Right lobe of liver (tissue), 6 donors: ENCODE data around the gene MKLN1. TPM values are rescaled to one million over a fixed set of nuclear protein-coding genes. Genes with fewer than 3 reads are reported as not detected.
A peak's percentile ranks its signal among the peaks of the same experiment; 100 is the strongest.

Experiments
- ATAC-seq, 4 donors: fragments of 200-7000 bp; cut with Tn5 transposase; one replicate each; pipeline ENCODE4 v1.9.1; 2020; ENCODE audit warnings: mild to moderate bottlenecking in 4 of 4, moderate library complexity in 4 of 4
- DNase-seq, 3 donors: peaks; one replicate each; pipeline ENCODE4 v3.0.0-alpha.2; 2020
- H3K27ac ChIP-seq, 3 donors: fragments of 200-600 bp; one replicate each; pipeline ENCODE4 v1.8.0; 2022
- H3K27me3 ChIP-seq, 2 donors: fragments of 200-600 bp; one replicate each; pipeline ENCODE4 v1.8.0; 2022
- H3K36me3 ChIP-seq, 4 donors: fragments of 200-600 bp; sonication (generic) in 1 of 4; one replicate each; pipeline versions ENCODE4 v1.5.1 to v1.8.0; 2017 to 2022; ENCODE audit warnings: control low read depth in 1 of 4
- H3K4me1 ChIP-seq, 4 donors: fragments of 200-600 bp; sonication (generic) in 1 of 4; one replicate each; pipeline versions ENCODE4 v1.5.1 to v1.8.0; 2017 to 2022; ENCODE audit warnings: control low read depth in 1 of 4
- H3K4me3 ChIP-seq, 3 donors: fragments of 200-600 bp; one replicate each; pipeline ENCODE4 v1.8.0; 2022
- H3K9me3 ChIP-seq, 4 donors: fragments of 200-600 bp; sonication (generic) in 1 of 4; one replicate each; pipeline versions ENCODE4 v1.5.1 to v1.8.0; 2017 to 2022; ENCODE audit warnings: control low read depth in 1 of 4
- CTCF ChIP-seq, 4 donors: fragments of 200-600 bp in 3 of 4; fragments of 450-650 bp in 1 of 4; IDR thresholded peaks; one replicate each; pipeline versions ENCODE4 v1.5.1 to v1.8.0; 2016 to 2022; ENCODE audit warnings: antibody characterized with exemption in 4 of 4, mild to moderate bottlenecking in 2 of 4
- POLR2A ChIP-seq: fragments of 450-650 bp; IDR thresholded peaks from one replicate; pipeline ENCODE4 v1.6.1; 2017; ENCODE audit warnings: antibody characterized with exemption, mild to moderate bottlenecking
- WGBS: methylation state at CpG from one replicate; pipeline ENCODE4 v1.1.6; 2018; ENCODE audit warnings: low coverage, low lambda C conversion rate; ENCODE audit not compliant: insufficient coverage; ENCODE audit errors: missing lambda C conversion rate; 5-methylcytosine and 5-hydroxymethylcytosine counted together
- intact Hi-C, 2 donors: fragments of 100-400 bp; cut with DNase I; formaldehyde crosslinking; loops; one replicate each; pipeline versions ENCODE4 v1.11.2 to v1.14.1; 2022
- total RNA-seq, 6 experiments: library from RNA; depleted of rRNA in 2 of 6; stranded (reverse); fragments of >200 nt in 2 of 6; fragmentation: NEBNext Ultra II Directional in 3 of 6; extraction: Animal tissue kit (Norgen Biotek cat#: 25700) in 3 of 6; gene quantifications; one replicate each; pipeline versions ENCODE4 v1.1.0 to v1.2.4, GENCODE V29; 2016 to 2023
- donor health status: DM: no; HTN: yes; CAD: no.
- donor health status: DM: no; HTN: no; CAD: no.
- donor health status: DM: no; HTN: no; CAD: no.
- donor health status: DM: no; HTN: yes; CAD: no.
- donor health status: DM: no; HTN: yes; CAD: no.

The MKLN1 gene
- total RNA-seq, 6 experiments from 2014 or later, result 24.0 to 39.6 (median 35.1) TPM

- peaks cover 0 to 40% (median 9%) of the 10 kb centered on the region in 4 donors for H3K4me1 ChIP-seq
- H3K36me3 ChIP-seq, result no peaks in the 10 kb centered on the region
- intact Hi-C loops, result no loop called here
- no peaks in the 10 kb centered on the region for H3K9me3 ChIP-seq
- WGBS, result 80% methylated on average over 2 of the region's 2 CpGs
- ATAC-seq (no peak), DNase-seq (no peak)
- no peak overlapping the region for H3K27ac ChIP-seq
- TF ChIP-seq CTCF (IDR thresholded peaks at IDR 0.05) (no peak), POLR2A (no peak)
- H3K27me3 ChIP-seq, result no peaks in the 10 kb centered on the region
- no peak overlapping the region for H3K4me3 ChIP-seq
These were observed 166.5 kb downstream of the MKLN1 start for GRCh38 chr7:131494182-131494581.

GRCh38 chr7:131495669-131496498 lies 168.2 kb downstream of the MKLN1 start:
- 98% methylated on average over 7 of the region's 7 CpGs for WGBS
- Histone ChIP-seq H3K4me3 (no peak overlapping the region), H3K27me3 (no peaks in the 10 kb centered on the region), H3K36me3 (no peaks in the 10 kb centered on the region), H3K9me3 (no peaks in the 10 kb centered on the region), H3K27ac (no peak overlapping the region), H3K4me1 (peaks cover 0 to 41% (median 9%) of the 10 kb centered on the region in 4 donors)
- intact Hi-C loops, result no loop called here
- TF ChIP-seq CTCF (IDR thresholded peaks at IDR 0.05) (no peak), POLR2A (no peak)
- ATAC-seq (no peak), DNase-seq (no peak)

GRCh38 chr7:131497454-131497853 lies 169.8 kb downstream of the MKLN1 start:
- H3K27ac ChIP-seq, result peak overlapping the region in 2 of 3 donors; percentile 76 to 79
- no peak for TF ChIP-seq POLR2A
- TF ChIP-seq CTCF (IDR thresholded peaks at IDR 0.05), result no peak

GRCh38 chr7:131498237-131498885 lies 170.7 kb downstream of the MKLN1 start:
- Histone ChIP-seq H3K27ac (peak overlapping the region in 2 of 3 donors; percentile 76 to 79), H3K36me3 (no peaks in the 10 kb centered on the region), H3K27me3 (no peaks in the 10 kb centered on the region), H3K4me1 (peaks cover 0 to 37% (median 13%) of the 10 kb centered on the region in 4 donors), H3K4me3 (peak overlapping the region in 1 of 3 donors; percentile 6), H3K9me3 (no peaks in the 10 kb centered on the region)
- DNase-seq (no peak), ATAC-seq (peak; percentile 74 to 78 (median 76))
- intact Hi-C loops, result no loop called here
- WGBS, result 32% methylated on average over 3 of the region's 4 CpGs
- TF ChIP-seq POLR2A (no peak), CTCF (IDR thresholded peaks at IDR 0.05) (no peak)

More at GRCh38 chr7:131497454-131497853, 169.8 kb downstream of the MKLN1 start:
- Histone ChIP-seq H3K36me3 (no peaks in the 10 kb centered on the region), H3K27me3 (no peaks in the 10 kb centered on the region), H3K9me3 (no peaks in the 10 kb centered on the region), H3K4me1 (peaks cover 0 to 38% (median 9%) of the 10 kb centered on the region in 4 donors), H3K4me3 (no peak overlapping the region)
- no peak for DNase-seq
- intact Hi-C loops, result no loop called here
- ATAC-seq, result peak; percentile 5 to 21 (median 17)
- 65% methylated on average over 6 of the region's 7 CpGs for WGBS
